GM19023 (cell line): ENCODE results near the gene TNF.

Source experiments
- ATAC-seq: cut with Tn5 transposase; IDR thresholded peaks from one replicate; pipeline ENCODE4 v1.9.1; 2021; ENCODE audit warnings: mild to moderate bottlenecking, moderate library complexity; ENCODE audit not compliant: unreplicated experiment

Gene TNF

GRCh38 chr6:31575335-31575901, at the start of gene TNF:
TNF (plus strand) TSS chr6:31575565; CDS start chr6:31575742, 177 bp downstream.
- no peak for ATAC-seq

DNA sequence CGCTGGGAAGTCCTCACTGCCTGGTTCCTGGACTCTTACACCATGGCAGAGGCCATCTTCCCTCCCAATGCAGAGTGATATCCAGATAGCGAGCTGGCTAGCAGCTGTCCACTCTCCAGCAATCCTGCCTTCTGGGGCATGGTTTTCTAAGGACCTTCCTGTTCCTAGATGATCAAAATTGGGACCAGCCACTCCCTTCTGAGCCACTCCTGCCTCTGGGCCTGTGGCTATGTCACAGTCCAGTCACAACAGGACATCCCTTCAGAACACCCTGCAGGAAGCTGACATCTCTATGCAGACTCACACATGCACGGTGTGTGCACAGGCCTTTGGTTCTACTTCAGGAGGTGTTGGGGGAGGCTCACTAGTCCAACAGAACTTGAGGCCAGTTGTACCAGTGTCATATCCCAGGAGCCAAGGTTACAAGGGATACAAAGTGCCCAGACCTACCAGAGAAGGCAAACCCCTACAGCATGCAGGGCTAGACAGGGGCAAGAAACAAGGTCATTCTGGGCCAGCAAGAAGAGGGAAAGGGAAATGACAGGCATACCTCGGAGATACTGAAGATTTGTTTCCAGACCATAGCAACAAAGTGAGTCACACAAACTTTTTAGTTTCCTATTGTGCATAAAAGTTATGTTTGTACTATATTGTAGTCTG, 49.3 kb upstream of the TNF start:
- no peak for ATAC-seq

GRCh38 chr6:31528307-31528777, 47.0 kb upstream of the TNF start:
- ATAC-seq, result no peak

DNA sequence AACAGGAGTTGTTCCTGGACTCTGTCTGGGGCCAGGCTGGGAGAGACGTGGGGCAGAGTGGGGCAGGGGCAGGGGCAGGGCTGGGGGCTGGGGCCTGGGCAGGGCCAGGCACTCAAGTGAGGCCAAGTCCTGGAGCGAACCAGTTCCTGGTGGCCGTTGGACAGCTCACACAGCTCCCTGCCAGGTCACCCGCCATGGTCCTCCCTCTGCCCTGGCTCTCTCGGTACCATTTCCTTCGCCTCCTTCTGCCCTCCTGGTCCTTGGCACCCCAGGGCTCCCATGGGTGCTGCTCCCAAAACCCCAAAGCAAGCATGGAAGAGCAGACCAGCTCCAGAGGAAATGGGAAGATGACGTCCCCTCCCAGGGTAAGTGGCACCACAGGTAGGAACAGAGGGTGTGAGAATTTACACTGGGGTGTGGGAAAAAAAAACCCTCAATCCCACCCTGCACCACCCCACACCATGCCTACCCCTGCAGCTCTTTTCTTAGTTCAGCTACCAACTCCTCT, 46.5 kb upstream of the TNF start, which contains the start of gene MCCD1:
TSS of gene MCCD1 (plus strand) at position 142 of the 508 bp plus-strand sequence. CDS start at position 195, 53 bp downstream.
- ATAC-seq, result no peak

DNA sequence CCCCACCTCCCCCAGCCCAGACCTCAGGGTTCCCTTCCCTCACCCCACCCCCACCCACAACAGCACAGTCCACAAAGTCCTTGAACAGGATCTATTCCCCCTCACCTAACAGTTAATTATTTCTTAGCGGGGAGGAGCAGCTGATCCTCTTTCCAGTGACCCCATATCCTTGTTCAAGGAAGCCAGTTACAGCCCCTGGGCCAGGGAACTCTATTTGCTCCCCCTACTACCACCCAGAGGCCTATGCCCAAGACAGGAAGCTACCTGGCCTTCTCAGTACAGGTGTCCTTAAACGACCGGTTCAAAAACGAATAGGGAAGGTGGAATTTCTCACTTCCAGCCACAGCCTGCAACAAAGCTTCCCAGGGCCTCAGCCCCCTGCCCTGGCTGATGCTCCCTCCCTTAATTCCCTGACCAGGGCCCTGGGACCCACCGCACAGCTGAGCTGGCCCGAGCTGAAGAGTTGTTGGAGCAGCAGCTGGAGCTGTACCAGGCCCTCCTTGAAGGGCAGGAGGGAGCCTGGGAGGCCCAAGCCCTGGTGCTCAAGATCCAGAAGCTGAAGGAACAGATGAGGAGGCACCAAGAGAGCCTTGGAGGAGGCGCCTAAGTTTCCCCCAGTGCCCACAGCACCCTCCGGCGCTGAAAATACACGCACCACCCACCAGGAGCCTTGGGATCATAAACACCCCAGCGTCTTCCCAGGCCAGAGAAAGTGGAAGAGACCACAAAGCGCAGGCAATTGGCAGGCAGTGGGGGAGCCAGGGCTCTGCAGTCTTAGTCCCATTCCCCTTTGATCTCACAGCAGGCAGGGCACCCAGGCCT, 45.8 kb upstream of the TNF start:
- ATAC-seq, result no peak

DNA sequence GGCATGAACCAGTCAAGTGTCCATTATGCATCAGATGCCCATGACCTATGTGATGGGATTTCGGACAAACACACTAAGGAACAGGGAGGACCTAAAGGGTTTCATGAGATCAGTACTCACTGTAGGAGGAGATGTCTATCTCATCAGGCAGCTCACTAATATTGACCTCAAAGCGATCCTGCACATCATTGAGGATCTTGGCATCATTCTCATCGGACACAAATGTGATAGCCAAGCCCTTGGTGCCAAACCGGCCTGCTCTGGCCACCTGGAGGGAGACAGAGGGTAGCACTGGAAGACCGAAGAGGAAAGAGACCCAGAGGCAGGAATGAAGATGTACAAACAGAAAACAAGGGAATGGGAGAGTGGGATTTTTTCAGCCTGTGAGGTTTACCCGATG, 44.7 kb upstream of the TNF start:
- no peak for ATAC-seq

- ATAC-seq, result no peak
These were observed 44.2 kb upstream of the TNF start for GRCh38 chr6:31531162-31531561.

- ATAC-seq, result no peak
These were observed 43.4 kb upstream of the TNF start for GRCh38 chr6:31531771-31532643.

DNA sequence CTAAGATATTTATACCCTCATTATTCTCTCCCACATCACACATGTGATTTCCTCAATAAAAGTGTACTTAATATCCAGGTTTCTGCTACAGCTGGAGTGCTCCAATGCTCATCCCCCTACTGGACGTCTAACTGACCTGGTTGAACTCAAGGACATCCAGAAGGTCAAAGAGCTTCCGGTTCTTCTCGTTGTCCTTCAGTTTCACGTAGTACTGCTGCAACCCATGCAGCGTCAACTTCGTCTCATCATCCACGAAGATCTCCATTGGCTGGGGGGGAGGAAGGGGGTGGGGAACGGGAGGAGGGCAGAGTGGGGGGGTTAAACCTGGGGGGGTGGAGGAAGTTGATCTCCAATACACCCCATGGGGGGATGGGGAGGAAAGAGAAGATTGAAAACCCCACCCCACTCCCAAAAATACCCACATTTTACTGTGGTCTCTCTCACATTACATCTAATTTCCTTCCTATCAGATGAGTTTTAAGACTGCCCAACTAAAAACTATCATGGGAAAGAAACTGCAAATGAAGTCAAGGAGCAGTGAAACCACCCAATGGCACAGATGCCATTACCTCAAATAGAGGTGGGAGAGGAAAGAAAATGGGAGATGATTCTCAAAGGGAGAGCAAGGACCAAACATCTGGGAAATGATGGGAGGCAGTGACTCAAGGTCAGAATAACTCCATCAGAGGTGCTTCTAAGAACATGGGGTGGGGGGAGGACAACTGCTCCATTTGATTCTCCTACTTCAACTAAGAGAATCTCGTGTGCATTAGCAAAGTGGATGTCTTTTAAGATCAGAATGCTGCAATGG, 42.5 kb upstream of the TNF start:
- no peak for ATAC-seq

DNA sequence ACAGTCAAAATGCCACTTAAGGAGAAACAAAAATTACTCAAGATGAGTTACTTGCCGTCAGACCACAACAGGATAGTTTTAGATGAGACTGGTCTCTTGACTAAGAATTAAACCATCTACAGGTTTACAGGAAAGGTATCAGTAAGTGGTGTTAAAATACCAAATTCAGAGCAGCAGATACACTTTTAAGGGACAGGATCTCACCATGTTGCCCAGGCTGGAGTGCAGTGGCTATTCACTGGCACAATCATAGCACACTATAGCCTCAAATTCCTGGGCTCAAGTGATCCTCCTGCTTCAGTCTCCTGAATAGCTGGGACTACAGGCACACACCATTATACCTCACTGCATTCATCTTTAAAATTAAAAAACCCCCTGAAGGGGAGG, 41.9 kb upstream of the TNF start:
- ATAC-seq, result no peak

DNA sequence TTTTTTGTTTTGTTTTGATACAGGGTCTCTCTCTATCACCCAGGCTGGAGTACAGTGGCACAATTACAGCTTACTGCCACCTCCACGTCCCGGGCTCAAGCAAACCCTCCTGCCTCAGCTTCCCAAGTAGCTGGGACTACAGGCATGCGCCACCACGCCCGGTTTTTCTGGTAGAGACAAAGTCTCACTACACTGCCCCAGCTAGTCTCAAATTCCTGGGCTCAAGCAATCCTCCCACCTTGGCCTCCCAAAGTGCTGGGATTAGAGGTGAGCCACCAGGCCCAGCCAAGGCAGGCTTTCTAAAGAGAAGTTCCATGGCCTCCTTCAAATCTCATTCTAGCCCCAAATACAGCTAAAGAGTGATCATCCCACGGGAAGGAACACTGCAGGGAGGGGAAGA, 41.4 kb upstream of the TNF start:
- no peak for ATAC-seq

DNA sequence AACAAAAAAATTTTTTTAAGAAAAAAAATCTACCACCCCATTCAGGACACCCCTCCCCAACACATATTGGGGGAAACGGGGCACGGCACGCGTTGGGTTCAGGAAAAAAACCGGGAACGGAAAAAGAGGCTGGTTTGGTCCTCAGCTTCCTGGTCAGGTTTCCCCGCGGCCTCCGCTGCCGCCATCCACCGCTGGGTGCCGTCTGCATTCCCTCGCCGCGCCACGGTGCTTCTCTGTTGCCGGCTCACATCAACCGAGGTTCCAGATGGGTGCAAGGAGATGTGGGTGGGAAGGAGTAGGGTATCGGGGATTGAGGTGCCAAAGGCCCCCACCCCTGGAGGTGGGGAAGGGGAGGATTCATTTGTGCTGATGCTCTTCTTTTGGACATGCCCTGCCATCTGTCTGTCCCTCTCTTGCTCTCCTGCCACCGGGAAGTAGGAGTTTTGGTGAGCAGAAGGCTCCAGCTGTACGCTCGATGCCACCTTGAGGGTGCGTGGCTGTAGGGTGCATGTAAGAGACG, 40.8 kb upstream of the TNF start:
- no peak for ATAC-seq

GRCh38 chr6:31535538-31536324, 39.6 kb upstream of the TNF start:
- ATAC-seq, result no peak

GRCh38 chr6:31538805-31539400, 36.5 kb upstream of the TNF start:
- no peak for ATAC-seq

- no peak for ATAC-seq
These were observed 34.7 kb upstream of the TNF start for GRCh38 chr6:31540640-31541039.

DNA sequence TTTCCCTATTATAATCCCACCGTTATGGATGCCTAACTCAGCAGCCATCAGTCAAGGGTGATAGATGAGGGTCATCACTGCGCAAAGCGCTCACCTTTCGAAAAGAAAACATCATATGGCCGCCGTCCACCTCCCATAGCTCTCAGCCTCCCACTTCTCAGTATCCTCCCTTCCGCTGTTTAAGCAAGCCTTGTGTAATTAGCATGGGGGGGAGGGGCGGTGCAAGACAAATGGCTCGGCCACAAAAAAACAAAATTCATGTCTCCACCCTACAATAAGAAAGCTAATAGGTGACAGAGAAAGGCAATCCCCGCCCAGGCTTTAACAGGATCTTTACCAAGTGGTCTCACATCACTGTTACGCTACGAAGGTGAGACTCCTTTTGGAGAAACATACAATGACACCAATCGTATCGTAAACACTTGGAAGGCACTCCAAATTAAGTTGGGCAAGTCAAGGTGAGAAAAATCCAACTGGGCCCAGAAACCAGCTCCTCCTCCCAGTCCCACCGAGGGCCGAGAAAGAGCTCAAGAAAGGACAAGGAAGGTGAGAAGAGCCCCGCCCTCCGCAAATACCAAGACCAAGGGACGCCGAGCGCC, 34.2 kb upstream of the TNF start:
- ATAC-seq, result no peak

- ATAC-seq, result peak; percentile 71
These were observed 33.5 kb upstream of the TNF start, which contains the start of gene DDX39B for GRCh38 chr6:31541658-31542521. DDX39B (minus strand) TSS chr6:31542003; CDS start chr6:31540532, 1,471 bp downstream.
